Ishikawa (cell line): Measurements from ENCODE around the gene PAEP.

Experiments used
- CREB1 ChIP-seq: IDR thresholded peaks from 2 replicates; pipeline ENCODE4 v1.6.1; 2012; ENCODE audit warnings: low read depth
- YY1 ChIP-seq: IDR thresholded peaks from 2 replicates; pipeline ENCODE4 v1.6.1; 2012; ENCODE audit warnings: low read depth

GRCh38 chr9:135583688-135584011, 22.1 kb downstream of the PAEP start:
- no peak for TF ChIP-seq YY1
- TF ChIP-seq CREB1 = no peak
